Measurements from ENCODE around the gene E2F2.
"Not testable (repeated sequence)": the region's sequence is repeated elsewhere in the genome, so short reads cannot be mapped to it uniquely, and the experiment has no call there.

E2F2 gene

GRCh38 chr1:23525558-23526250 is 5.3 kb downstream of the E2F2 start:
- DNase-seq: no peak

GRCh38 chr1:23524716-23525401 is 6.2 kb downstream of the E2F2 start:
- no peak for DNase-seq

GRCh38 chr1:23524163-23524562 is 6.9 kb downstream of the E2F2 start:
- DNase-seq: no peak

GRCh38 chr1:23522244-23522982 is 8.6 kb downstream of the E2F2 start:
- DNase-seq: no peak

DNA sequence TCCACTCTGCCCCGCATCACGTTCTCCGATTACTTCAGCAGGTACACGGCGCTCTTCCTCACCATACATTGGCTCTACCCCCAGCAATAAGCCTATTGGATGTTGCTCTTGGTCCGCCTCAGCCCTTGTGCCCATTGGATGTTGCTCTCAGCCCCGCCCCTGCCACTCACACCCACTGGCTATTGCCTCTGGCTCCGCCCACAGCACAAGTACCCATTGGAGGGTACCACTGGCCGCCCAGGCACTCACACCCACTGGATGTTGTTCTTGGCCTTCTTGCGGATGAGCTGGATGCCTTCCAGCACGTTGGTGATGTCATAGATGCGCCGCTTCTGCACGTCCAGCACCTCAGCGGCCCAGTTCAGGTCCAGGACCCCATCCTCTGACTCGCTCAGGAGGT is 9.4 kb downstream of the E2F2 start:
- no peak for DNase-seq

- DNase-seq: no peak
Observed at GRCh38 chr1:23517581-23517980, 13.5 kb downstream of the E2F2 start.

- no peak for DNase-seq
Observed at GRCh38 chr1:23515905-23516304, 15.1 kb downstream of the E2F2 start.

DNA sequence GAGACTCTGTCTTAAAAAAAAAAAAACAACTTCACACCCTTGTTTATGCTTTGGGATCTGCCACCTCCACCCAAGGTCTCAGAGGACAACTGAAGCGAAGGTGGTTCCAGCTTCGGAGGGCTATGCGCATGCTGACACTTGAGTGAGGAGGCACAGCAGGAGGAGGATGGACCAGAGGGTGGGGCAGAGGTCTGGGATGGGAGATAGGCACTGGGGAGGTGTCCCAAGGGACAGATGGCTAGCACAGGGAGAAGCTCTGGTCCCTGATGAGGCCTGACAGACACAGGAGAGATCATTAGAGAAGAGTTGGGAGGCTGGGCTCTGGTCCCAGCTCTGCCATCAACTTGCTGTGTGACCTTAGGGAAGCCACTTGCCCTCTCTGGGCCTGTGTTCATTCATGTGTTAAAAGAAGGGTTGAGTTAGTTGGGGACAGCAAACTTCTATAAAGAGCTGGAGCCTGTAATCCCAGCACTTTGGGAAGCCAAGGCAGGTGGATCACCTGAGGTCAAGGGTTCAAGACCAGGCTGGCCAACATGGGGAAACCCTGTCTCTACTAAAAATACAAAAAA is 16.8 kb downstream of the E2F2 start:
- DNase-seq: no peak

DNA sequence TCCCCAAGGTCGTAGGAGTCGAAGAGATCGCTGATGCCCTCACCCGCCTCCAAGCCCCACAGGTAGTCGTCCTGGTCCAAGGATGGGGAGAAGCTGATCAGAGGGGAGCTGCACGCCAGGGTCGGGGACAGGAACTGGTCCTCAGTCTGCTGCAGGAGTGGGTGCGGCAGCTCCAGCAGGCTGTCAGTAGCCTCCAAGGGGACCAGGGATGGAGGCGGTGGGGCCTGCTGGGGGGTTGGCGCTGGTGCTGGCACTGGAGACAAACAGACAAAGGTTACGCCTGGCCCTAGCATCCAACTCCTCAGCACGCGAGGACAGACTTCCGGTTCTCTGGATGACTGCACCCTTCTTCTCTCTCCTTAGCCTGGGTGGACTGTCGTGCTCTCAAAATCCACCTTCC is 21.1 kb downstream of the E2F2 start:
- no peak for DNase-seq

GRCh38 chr1:23506376-23507107 is 24.5 kb downstream of the E2F2 start:
- no peak for DNase-seq

GRCh38 chr1:23505851-23506250 is 25.2 kb downstream of the E2F2 start:
- DNase-seq: no peak

DNA sequence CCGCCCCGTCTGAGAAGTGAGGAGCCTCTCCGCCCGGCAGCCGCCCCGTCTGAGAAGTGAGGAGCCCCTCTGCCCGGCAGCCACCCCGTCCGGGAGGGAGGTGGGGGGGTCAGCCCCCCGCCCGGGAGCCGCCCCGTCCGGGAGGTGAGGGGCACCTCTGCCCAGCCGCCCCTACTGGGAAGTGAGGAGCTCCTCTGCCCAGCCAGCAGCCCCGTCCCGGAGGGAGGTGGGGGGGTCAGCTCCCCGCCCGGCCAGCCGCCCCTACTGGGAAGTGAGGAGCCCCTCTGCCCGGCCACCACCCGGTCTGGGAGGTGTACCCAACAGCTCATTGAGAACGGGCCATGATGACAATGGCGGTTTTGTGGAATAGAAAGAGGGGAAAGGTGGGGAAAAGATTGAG is 26.9 kb downstream of the E2F2 start:
- not testable (repeated sequence) for DNase-seq

- no peak for DNase-seq
Observed at GRCh38 chr1:23502951-23503350, 28.1 kb downstream of the E2F2 start.

GRCh38 chr1:23500466-23500865 is 30.6 kb downstream of the E2F2 start:
- DNase-seq: no peak

DNA sequence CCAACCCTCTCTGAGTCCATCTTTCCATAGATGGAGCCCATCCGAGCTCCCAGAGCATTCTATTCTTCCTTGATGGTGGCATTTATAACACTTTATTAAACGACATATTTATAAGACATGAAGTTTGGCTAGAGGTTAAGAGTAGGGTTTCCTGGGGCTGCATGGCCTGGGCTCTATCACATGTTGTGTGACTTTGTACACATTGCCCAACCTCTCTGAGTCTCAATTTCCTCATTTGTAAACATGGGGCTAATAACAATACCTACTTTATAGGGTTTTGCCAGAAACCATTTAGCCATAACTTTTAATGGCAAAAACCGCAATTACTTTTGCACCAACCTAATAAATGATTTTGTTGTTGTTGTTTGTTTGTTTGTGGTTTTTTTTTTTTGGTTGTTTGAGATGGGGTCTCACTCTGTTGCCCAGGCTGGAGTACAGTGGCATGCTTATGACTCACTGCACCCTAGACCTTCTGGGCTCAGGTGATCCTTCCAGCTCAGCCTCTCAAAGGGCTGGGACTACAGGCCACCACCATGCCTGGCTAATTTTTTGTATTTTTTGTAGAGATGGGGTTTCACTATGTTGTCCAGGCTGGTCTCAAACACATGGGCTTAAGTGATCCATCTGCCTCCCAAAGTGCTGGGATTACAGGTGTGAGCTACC is 33.1 kb downstream of the E2F2 start:
- DNase-seq: no peak

DNA sequence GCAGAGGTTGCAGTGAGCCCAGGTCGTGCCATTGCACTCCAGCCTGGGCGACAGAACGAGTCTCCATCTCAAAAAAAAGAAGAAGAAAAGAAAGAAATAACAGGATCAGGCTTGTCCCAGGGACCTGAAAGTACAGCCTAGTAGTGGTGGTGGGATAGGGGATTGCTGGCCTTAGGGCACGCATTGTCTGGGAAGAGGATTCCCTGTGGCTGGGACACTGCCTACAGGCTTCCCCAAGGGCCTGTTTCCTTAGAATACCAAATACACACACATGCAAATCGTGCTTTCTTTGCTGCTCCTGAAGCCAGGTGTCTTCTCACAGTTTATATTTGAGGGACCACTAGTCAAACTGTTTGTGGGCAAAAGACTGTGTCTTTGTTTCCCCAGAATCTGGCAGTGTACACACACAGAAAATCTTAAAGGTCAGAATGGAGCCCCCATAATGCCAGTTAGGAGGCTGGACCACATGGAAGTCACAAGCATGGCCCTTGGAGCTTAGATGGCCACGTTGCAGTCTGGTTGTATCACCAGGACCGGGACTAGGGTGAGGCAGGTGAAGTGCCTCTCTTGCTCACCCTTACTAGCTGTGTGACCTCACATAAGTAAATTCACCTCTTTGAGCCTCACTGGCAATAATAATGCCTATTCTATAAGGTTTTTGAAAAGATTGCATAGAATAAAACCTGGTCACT is 34.4 kb downstream of the E2F2 start:
- DNase-seq: no peak

- not testable (repeated sequence) for DNase-seq
Observed at GRCh38 chr1:23494836-23495235, 36.2 kb downstream of the E2F2 start.

- not testable (repeated sequence) for DNase-seq
Observed at GRCh38 chr1:23492776-23493175, 38.3 kb downstream of the E2F2 start.

- no peak for DNase-seq
Observed at GRCh38 chr1:23492132-23492720, 38.8 kb downstream of the E2F2 start.

DNA sequence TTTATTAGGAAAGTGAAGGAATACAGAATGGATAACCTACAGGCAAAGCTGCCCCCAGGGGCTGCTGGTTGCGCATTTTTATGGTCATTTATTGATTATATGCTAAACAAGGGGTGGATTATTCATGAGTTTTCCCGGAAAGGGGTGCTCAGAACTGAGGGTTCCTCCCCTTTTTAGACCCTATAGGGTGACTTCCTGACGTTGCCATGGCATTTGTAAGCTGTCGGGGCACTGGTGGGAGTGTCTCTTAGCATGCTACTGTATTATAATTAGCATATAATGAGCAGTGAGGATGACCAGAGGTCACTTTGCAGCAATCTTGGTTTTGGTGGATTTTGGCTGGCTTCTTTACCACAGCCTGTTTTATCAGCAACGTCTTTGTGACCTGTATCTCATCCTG is 41.2 kb downstream of the E2F2 start:
- no peak for DNase-seq
